NCI-H1092 treated with DMSO at 0.1 percent for 48 hours (cell line): Measurements from ENCODE around the gene DCAF4L1.

Experiments
- DNase-seq: peaks from one replicate; lab custom pipeline; 2025; lab: John Stamatoyannopoulos, UW

Gene DCAF4L1

DNA sequence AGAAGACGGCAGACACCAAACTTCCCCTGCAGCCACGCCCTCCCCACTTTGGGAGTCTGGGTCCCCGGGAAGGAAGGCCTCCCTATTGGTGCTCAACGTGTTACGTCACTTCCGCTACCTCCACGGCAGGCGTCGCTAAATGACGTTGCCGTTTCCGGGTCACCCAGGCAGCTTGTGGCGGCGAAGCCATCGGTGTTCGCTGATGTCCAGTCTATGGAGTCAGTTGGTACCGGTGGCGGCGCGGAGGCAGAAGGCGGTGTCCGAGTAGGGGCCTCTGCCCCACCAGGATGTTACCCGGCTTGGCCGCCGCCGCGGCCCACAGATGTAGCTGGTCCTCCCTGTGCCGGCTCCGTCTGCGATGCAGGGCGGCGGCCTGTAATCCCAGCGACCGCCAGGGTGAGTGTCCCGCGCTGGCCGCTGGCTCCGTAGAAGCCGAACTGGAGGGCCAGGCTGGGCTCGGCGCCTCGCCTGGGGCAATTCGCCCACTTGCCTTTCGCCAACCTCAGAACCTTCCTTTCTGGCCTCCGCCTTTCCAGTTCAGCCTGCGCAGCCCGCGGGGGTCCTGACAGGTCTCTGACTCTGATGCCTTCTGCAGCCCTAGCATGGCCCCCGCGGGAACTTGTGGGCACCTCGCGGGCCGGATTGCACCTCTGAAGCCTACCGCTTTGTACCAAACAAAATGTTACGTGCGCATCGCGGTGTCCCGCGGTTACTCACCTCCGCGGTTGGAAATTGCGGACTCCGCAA, 9.0 kb downstream of the DCAF4L1 start, which contains the start of gene SLC30A9:
Gene SLC30A9, plus strand, starts transcription at position 166 of the 747 bp plus-strand sequence. Its CDS starts 122 bp downstream, at position 288.
- peak; percentile 95 for DNase-seq

DNA sequence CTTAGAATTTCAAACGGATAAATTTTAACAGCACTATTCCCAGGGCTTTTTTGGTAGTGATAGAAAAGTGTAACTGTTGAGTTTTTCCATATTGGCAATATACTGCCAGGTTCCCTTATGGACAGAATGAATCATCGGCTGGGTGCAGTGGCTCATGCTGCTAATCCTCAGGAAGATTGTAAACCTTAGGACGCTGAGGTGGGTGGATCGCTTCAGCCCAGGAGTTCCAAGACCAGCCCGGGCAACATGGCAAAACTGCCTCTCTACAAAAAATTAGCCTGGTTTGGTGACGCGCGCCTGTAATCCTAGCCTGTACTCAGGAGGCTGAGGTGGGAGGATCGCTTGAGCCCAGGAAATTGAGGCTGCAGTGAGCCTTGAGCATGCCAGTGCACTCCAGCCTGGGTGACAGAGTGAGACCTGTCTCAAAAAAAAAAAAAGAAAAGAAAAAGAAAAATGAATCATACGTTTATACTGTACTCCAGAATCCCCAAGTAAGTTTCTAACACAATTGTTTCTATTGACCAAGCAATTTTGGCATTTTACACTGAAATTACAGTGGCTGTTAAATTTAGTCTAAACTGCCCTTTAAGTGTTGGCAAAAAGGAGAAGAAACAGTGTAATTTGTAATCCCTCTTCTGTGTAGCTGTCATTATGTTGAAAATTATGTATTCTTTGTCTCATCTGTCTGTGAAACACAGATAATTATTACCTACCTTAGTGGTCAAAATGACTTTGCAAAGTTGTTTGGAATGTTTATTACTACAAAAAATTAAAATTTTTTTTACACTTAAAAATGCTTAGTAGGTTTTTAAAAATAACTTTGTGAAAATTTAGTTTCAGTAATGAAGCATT, 10.6 kb downstream of the DCAF4L1 start:
- no peak for DNase-seq

DNA sequence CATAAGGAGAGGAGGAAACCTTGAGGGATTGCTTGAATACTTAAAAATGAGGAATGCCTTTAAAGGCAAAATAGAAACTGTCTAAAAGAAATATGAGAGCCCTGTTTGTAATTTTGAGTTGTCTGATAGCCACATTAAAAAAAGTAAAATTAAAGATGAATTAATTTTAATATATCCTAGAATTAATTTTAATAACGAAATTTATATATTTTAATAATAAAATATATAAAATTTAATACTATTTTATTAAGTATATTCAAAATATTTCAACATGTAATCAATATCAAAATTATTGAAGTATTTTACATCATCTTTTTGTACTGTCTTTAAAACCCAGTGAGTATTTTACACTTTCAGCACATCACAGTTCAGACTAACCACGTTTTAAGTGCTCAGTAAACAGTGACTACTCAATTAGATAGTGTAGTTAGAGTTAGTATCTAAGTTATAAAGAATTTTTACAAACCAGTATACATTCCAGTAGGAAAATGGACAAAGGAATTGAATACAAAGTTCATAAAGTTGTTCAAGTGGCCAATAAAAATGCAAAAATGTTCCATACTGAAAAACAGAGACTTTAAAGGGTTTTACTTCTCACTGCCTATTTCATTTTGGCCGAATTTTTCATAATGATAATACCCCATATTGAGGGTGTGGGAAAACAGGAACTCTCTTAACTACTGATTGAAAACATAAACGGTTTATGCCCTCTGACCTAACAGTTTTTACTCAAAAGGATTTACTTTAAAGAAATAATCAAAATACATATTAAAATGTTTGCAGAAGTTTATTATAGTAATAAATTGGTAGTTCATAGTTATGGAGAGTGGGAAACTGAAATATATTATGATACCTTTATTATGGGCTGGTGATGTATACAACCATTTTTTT, 11.7 kb downstream of the DCAF4L1 start:
- no peak for DNase-seq

DNA sequence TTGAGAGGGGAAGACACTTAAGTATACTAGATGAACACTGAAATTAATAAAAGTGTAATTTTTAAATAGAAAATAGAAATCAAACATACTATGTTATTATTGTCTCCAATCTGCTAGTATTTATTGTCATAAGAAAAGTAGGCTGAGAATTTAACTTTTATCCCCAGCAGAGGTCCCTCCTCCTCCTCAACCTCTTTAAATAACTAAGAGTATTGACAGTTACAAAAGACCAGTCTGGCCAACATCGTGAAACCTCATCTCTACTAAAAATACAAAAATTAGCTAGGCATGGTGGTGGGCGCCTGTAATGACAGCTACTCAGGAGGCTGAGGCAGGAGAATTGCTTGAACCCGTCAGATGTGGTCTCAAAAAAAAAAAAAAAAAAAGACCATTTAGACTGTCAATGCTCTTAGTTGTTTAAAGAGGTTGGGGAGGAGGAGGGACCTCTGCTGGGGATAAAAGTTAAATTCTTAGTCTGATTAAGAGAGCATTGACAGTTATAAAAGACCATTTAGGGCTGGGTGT, 13.0 kb downstream of the DCAF4L1 start:
- no peak for DNase-seq

DNA sequence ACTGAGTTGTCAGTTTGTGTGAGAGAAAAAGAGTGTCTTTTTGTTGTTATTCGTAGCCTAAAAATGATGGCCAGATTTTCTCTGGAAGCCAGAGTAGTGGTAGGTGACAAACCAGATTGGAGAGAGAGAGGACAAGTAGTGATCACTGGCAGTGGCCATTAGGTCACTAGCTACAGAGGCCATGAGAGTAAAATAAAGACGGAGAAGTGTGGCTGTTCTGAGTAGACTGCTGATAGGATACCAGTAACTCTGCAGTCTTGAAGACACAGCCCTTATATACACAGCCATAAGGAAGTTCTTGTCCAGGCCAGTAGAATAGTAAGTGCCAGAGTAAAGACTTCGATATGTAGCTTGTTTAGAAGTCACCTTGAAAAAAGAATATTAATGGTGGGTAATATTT, 16.5 kb downstream of the DCAF4L1 start:
- no peak for DNase-seq

DNA sequence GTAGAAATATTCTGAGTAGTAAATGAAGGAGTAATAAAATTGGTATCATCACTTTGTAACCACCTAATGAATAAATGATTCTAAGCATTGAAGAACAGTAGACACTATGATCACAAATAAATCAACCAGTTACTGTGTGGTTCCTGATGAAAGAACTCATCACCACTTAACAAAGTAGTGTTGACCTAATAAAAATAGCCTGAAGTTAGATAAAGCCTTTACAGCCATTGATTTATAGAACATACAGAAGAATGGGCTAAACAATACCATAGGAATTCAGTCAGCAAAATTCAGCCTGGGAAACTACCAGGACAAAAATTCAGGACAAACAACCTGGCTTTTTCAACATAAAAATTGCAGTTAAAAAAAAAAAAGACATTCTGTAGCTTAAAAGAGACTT, 17.8 kb downstream of the DCAF4L1 start:
- DNase-seq: no peak

DNA sequence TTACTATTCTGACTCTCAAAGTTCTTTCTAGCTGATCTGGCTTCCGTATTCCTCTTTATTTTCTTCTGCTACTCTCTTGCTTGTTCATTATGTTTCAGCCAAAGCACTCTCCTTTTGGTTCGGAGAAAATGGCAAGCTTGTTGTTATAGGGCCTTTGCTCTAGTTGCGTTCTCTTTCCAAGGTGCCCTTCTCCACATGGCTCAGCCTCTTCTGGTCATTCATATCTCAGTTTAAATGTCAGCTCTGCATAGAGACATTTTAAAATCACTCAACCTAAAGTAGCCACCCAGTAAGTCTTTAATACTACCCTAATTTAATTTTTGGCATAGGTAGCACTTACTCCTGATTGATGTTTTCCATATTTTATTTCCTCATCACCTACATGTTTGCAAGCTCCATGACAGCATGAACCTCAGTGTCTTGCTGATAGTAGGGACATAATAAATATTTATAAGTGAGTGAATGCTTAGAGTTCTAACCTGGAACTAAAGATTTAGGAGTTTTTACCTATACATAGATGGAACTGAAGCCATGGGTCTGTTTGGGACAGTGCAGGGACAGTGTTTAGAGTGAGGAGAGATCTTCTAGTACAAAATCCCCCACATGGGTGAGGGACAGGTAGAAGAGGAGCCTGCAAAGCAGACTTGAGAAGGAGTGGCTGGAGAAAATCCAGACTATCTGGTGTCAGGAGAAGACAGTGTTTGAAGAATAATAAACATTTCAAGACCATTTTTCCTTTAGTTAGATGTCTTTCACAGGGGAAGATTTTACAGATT, 26.6 kb downstream of the DCAF4L1 start:
- no peak for DNase-seq

DNA sequence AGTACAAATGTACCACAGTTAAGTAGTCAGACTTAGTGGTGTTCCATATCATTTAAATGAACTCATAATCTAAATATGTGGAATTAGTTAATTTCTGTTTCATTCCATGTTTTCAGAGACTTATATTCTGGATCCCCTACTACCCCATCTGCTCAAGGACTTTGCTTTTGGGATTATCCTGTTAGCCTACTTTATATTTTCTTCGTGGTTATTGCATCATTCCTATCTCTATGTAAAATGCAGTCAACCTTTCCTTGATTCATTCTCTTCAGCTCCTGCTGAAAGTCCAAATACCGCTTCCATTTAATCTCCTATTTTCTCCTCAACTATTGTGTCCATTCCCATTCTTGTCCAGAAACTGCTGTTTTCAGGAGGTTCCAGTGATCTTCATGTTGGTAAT, 33.9 kb downstream of the DCAF4L1 start:
- no peak for DNase-seq

DNA sequence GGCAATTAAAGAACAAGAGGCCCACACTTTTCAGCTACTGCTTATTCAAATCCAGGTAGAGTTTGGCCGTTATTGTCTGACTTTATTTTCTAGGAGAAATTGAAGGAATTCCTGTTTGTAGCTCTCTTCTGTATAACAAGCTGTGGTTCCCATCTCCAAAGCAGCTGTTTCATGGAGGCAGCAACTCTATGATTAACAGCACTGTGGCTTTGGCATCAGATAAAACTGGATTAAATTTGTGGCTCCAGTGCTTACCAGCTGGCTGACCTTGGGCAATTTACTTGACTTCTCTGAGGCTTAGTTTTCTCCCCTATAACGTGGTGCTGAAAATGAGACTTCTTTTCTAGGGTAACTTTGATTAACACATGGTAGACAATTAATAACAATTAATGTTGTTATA, 36.9 kb downstream of the DCAF4L1 start:
- DNase-seq: no peak
